HS-27A (cell line): ENCODE results near the gene ZFP90.

Source experiments
- DNase-seq: peaks from one replicate; pipeline ENCODE4 v3.0.0-alpha.2; 2012; ENCODE audit warnings: low read depth, missing footprints

ZFP90 gene

DNA sequence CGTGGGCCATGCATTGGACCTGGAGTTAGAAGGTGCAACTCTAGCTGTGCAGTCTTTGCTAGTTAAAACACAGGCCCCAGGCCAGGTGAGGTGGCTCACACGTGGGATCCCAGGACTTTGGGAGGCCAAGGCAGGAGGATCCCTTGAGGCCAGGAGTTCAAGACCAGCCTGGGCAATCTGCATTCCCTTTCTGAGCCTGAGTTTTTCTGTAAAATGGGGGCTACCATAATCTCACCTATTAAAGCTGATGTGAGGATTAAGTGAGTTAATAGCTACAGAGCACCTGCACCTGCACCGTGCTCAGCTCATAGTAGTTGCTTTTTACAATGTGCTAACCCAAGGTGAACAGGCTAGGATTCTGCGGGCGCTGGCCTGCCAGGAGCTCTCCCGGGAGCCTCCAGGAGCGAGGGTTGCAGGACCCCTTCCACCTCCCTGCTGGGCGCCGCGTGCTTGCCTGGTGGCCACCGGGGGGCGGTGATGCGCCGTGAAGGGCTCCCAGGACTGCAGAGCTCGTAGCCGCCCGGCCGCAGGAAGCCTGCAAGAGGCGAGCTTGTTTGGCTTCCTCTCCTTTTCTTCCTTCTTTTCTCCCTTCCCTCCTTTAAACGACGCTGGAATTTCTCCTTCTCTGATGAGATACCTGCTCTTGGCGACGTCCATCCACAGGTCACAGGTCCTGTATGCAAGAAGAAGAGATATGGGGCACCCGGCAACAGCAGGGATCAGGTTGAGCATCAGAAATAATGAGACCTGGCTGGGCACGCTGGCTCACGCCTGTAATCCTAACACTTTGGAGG is 51.3 kb downstream of the ZFP90 start:
- peak; percentile 22 for DNase-seq

GRCh38 chr16:68592466-68593337 is 53.6 kb downstream of the ZFP90 start:
- no peak for DNase-seq

GRCh38 chr16:68596266-68596665 is 57.2 kb downstream of the ZFP90 start:
- DNase-seq: no peak

- no peak for DNase-seq
Measured at GRCh38 chr16:68599586-68599985, 60.5 kb downstream of the ZFP90 start.

DNA sequence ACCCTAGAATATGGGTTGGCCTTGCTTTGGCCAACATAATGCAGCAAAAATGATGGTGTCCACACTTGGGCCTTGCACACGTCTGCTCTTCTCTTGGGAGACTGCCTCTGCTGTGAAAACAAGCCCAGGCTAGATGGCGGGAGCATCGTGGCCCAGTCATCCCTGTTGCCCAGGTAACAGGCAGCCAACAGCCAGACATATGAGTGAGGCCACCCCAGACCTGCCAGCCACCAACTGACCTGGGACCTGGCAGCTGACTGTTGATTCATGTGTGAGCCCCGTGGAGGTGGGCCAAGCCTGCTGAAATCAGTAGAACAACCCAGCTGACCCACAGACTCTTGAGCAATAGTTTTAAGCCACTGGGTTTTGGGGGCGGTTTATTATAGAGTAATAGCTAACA is 66.7 kb downstream of the ZFP90 start:
- no peak for DNase-seq

DNA sequence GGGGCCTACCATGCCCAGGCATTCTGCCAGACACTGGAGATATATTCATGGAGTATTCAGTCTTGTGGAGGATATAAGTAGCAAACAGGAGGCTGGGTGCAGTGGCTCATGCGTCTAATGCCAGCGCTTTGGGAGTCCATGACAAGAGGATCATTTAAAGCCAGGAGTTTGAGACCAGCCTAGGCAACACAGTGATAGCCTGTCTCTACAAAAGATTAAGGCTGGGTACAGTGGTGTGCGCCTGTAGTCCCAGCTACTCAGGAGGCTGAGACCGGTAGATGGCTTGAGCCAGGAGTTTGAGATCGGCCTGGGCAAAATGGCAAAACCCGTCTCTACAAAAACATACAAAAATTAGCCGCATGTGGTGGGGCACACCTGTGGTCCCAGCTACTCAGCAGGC is 68.4 kb downstream of the ZFP90 start:
- no peak for DNase-seq

- no peak for DNase-seq
Measured at GRCh38 chr16:68608330-68608729, 69.2 kb downstream of the ZFP90 start.

- no peak for DNase-seq
Measured at GRCh38 chr16:68612996-68613395, 73.9 kb downstream of the ZFP90 start.

- no peak for DNase-seq
Measured at GRCh38 chr16:68617734-68618133, 78.6 kb downstream of the ZFP90 start.
